GM19099 (cell line): ENCODE measurements around the gene B4GALT6.

ENCODE experiments used
- POLR2A ChIP-seq: IDR thresholded peaks from 3 replicates; pipeline ENCODE4 v1.6.1; 2011; ENCODE audit warnings: low read depth; ENCODE audit not compliant: insufficient read length; ENCODE audit errors: extremely low read depth

The B4GALT6 gene

GRCh38 chr18:31609886-31610285, 74.5 kb downstream of the B4GALT6 start:
- no peak for TF ChIP-seq POLR2A

- no peak for TF ChIP-seq POLR2A
These were observed 77.0 kb downstream of the B4GALT6 start for GRCh38 chr18:31607384-31607783.

- TF ChIP-seq POLR2A = no peak
These were observed 78.1 kb downstream of the B4GALT6 start for GRCh38 chr18:31606265-31606664.

- TF ChIP-seq POLR2A = no peak
These were observed 81.1 kb downstream of the B4GALT6 start for GRCh38 chr18:31603315-31603714.

GRCh38 chr18:31598021-31598805, 86.2 kb downstream of the B4GALT6 start:
- no peak for TF ChIP-seq POLR2A

GRCh38 chr18:31596081-31596872, 88.1 kb downstream of the B4GALT6 start:
- TF ChIP-seq POLR2A = no peak

GRCh38 chr18:31595121-31595771, 89.1 kb downstream of the B4GALT6 start:
- no peak for TF ChIP-seq POLR2A

GRCh38 chr18:31592506-31593157, 91.7 kb downstream of the B4GALT6 start:
- no peak for TF ChIP-seq POLR2A

- TF ChIP-seq POLR2A = no peak
These were observed 92.8 kb downstream of the B4GALT6 start, which contains the start of gene TTR for GRCh38 chr18:31591628-31592027. Gene TTR, plus strand, starts transcription at chr18:31591877. Its CDS starts 26 bp downstream, at chr18:31591903.

- no peak for TF ChIP-seq POLR2A
These were observed 93.3 kb downstream of the B4GALT6 start for GRCh38 chr18:31591113-31591512.

GRCh38 chr18:31590570-31590969, 93.8 kb downstream of the B4GALT6 start:
- no peak for TF ChIP-seq POLR2A

GRCh38 chr18:31587529-31587928, 96.9 kb downstream of the B4GALT6 start:
- TF ChIP-seq POLR2A = no peak

GRCh38 chr18:31586616-31587015, 97.8 kb downstream of the B4GALT6 start:
- TF ChIP-seq POLR2A = no peak

- TF ChIP-seq POLR2A = no peak
These were observed 98.4 kb downstream of the B4GALT6 start for GRCh38 chr18:31585991-31586390.
